GM18951 (cell line): ENCODE measurements around the gene GARNL3.

Experiments used
- POLR2A ChIP-seq: IDR thresholded peaks from 4 replicates; pipeline ENCODE4 v1.6.1; 2011; ENCODE audit warnings: mild to moderate bottlenecking; ENCODE audit not compliant: insufficient read length, insufficient read depth; ENCODE audit errors: extremely low read depth
- in situ Hi-C: fragments of 300-500 bp; cut with MboI; formaldehyde crosslinking; loops from one replicate; pipeline ENCODE4 v1.12.0; 2022; ENCODE audit warnings: low sequenced_read_pairs, mixed read lengths, inconsistent platforms; ENCODE audit not compliant: unreplicated experiment

Gene GARNL3

GRCh38 chr9:127293328-127293727 is 28.8 kb downstream of the GARNL3 start:
- TF ChIP-seq POLR2A, result no peak
- in situ Hi-C loops, result no loop called here

- no peak for TF ChIP-seq POLR2A
- in situ Hi-C loops, result no loop called here
Measured at GRCh38 chr9:127293767-127294166, 29.2 kb downstream of the GARNL3 start.

GRCh38 chr9:127295005-127295404 is 30.4 kb downstream of the GARNL3 start:
- in situ Hi-C loops, result no loop called here
- no peak for TF ChIP-seq POLR2A

GRCh38 chr9:127300886-127301447 is 36.4 kb downstream of the GARNL3 start:
- TF ChIP-seq POLR2A, result no peak
- in situ Hi-C loops, result no loop called here

- TF ChIP-seq POLR2A, result no peak
- in situ Hi-C loops, result no loop called here
Measured at GRCh38 chr9:127303830-127304229, 39.3 kb downstream of the GARNL3 start.

GRCh38 chr9:127305206-127305837 is 40.7 kb downstream of the GARNL3 start:
- in situ Hi-C loops, result no loop called here
- TF ChIP-seq POLR2A, result no peak

- TF ChIP-seq POLR2A, result no peak
Measured at GRCh38 chr9:127305838-127306226, 41.3 kb downstream of the GARNL3 start.

GRCh38 chr9:127307802-127308201 is 43.2 kb downstream of the GARNL3 start:
- in situ Hi-C loops, result no loop called here
- no peak for TF ChIP-seq POLR2A

More at GRCh38 chr9:127305838-127306226, 41.3 kb downstream of the GARNL3 start:
- in situ Hi-C loops, result no loop called here

- no peak for TF ChIP-seq POLR2A
- in situ Hi-C loops, result no loop called here
Measured at GRCh38 chr9:127308652-127309434, 44.3 kb downstream of the GARNL3 start.

GRCh38 chr9:127309715-127310114 is 45.1 kb downstream of the GARNL3 start:
- no peak for TF ChIP-seq POLR2A
- in situ Hi-C loops, result no loop called here

- TF ChIP-seq POLR2A, result no peak
- in situ Hi-C loops, result no loop called here
Measured at GRCh38 chr9:127311239-127311741, 46.7 kb downstream of the GARNL3 start.

GRCh38 chr9:127313042-127313560 is 48.5 kb downstream of the GARNL3 start:
- no peak for TF ChIP-seq POLR2A
- in situ Hi-C loops, result no loop called here

- in situ Hi-C loops, result no loop called here
- no peak for TF ChIP-seq POLR2A
Measured at GRCh38 chr9:127314911-127315310, 50.3 kb downstream of the GARNL3 start.
